GM23338 (cell line): ENCODE measurements around the gene CDH23.

Experiments
- CREB1 ChIP-seq: fragments of 250-450 bp; sonication (Bioruptor Pico); IDR thresholded peaks from 2 replicates; pipeline ENCODE4 v1.5.0; 2020; ENCODE audit warnings: low read depth, mild to moderate bottlenecking, moderate library complexity
- CTCF ChIP-seq, 2 experiments: fragments of 200-600 bp in 1 of 2; sonication (generic) in 1 of 2; conservative IDR thresholded peaks; 2 replicates each; pipeline versions ENCODE4 v1.5.1 to v1.6.1; 2016 to 2017; ENCODE audit warnings: antibody characterized with exemption in 2 of 2, low read depth in 2 of 2, mild to moderate bottlenecking in 2 of 2, moderate library complexity in 1 of 2
- ETS1 ChIP-seq: IDR thresholded peaks from 2 replicates; pipeline ENCODE4 v1.6.1; 2016; ENCODE audit warnings: antibody characterized with exemption
- EZH2 ChIP-seq: fragments of 200-600 bp; sonication (generic); IDR thresholded peaks from one replicate; pipeline ENCODE4 v1.8.0; 2017; ENCODE audit warnings: antibody characterized with exemption, mild to moderate bottlenecking, low read depth; ENCODE audit not compliant: unreplicated experiment
- EZH2phosphoT487 ChIP-seq: fragments of 200-600 bp; sonication (generic); IDR thresholded peaks from one replicate; pipeline ENCODE4 v1.8.1; 2018; ENCODE audit warnings: antibody characterized with exemption; ENCODE audit not compliant: unreplicated experiment
- JUNB ChIP-seq: IDR thresholded peaks from one replicate; pipeline ENCODE4 v1.6.1; 2016; ENCODE audit warnings: antibody characterized with exemption; ENCODE audit not compliant: unreplicated experiment
- NANOG ChIP-seq: IDR thresholded peaks from 2 replicates; pipeline ENCODE4 v1.6.1; 2016; ENCODE audit warnings: antibody characterized with exemption, borderline replicate concordance
- POLR2AphosphoS5 ChIP-seq: IDR thresholded peaks from 2 replicates; pipeline ENCODE4 v1.6.1; 2016; ENCODE audit warnings: antibody characterized with exemption, low read depth
- REST ChIP-seq: IDR thresholded peaks from one replicate; pipeline ENCODE4 v1.6.1; 2018; ENCODE audit warnings: antibody characterized with exemption; ENCODE audit not compliant: unreplicated experiment
- STAT1 ChIP-seq: IDR thresholded peaks from one replicate; pipeline ENCODE4 v1.6.1; 2016; ENCODE audit warnings: antibody characterized with exemption; ENCODE audit not compliant: unreplicated experiment
- ZNF114 ChIP-seq: fragments of 250-450 bp; sonication (Bioruptor Pico); IDR thresholded peaks from 2 replicates; pipeline ENCODE4 v1.5.0; 2020; ENCODE audit warnings: mild to moderate bottlenecking, moderate library complexity
- ZNF331 ChIP-seq: fragments of 250-450 bp; sonication (Bioruptor Pico); IDR thresholded peaks from 2 replicates; pipeline ENCODE4 v1.5.0; 2020; ENCODE audit warnings: low read depth, mild to moderate bottlenecking, moderate library complexity

DNA sequence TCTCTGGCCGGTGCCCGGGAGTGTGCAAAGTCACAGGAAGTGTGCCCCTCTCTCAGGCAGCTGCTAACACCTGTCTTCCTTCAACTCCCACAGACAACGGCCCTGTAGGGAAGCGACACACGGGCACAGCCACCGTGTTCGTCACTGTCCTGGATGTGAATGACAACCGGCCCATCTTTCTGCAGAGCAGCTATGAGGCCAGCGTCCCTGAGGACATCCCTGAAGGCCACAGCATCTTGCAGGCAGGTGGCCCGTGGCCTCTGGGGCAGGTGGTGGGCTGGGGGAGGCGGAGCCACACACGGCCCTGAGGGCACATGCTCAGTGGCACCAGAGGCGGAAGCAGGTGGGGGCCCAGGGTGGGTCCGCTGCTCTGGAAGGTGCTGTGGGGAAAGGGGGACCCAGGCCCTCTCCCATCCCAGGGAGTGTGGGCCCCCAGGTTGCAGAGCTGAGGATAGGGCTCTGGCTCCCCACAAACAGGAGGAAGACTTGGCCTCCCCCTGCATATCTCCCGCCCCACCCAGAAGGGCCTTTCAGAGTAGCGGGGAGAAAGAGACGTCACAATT, 315.9 kb downstream of the CDH23 start:
- TF ChIP-seq CTCF (conservative IDR thresholded peaks at IDR 0.05; ENCODE audit: low read depth in 2 of 2) (no peak), POLR2AphosphoS5 (no peak), ZNF331 (CRISPR knock-in tag) (no peak), REST (no peak), ETS1 (no peak), EZH2phosphoT487 (no peak), EZH2 (no peak), STAT1 (no peak), ZNF114 (CRISPR knock-in tag) (no peak), JUNB (no peak), CREB1 (CRISPR knock-in tag) (no peak), NANOG (no peak)
